Activated T-helper 2 cell treated with anti-CD3 and anti-CD28 coated beads, Interferon-gamma antibody, Interleukin-2, Interleukin-4, amounts not matched to agents 10 μg/mL and 5 μg/mL and 100 μg/mL, durations not matched to agents 14 hours and 24 hours and 36 hours (primary cell): Measurements from ENCODE around the gene TMEM132A. TPM values are rescaled to one million over a fixed set of nuclear protein-coding genes. Genes with fewer than 3 reads are reported as not detected.
A peak's percentile ranks its signal among the peaks of the same experiment; 100 is the strongest.

Experiments
- DNase-seq: peaks from one replicate; pipeline ENCODE4 v3.0.0; 2021; ENCODE audit warnings: low spot score
- H3K27ac Mint-ChIP-seq: one replicate; pipeline ENCODE4 v1.8.0; 2021; ENCODE audit warnings: mixed read lengths
- H3K27me3 Mint-ChIP-seq: one replicate; pipeline ENCODE4 v1.8.0; 2021; ENCODE audit warnings: low read depth, mixed read lengths
- H3K36me3 Mint-ChIP-seq: one replicate; pipeline ENCODE4 v1.8.0; 2021; ENCODE audit warnings: low read depth, mixed read lengths
- H3K4me1 Mint-ChIP-seq: one replicate; pipeline ENCODE4 v1.8.0; 2021; ENCODE audit warnings: low read depth, mixed read lengths
- H3K4me3 Mint-ChIP-seq: one replicate; pipeline ENCODE4 v1.8.0; 2021; ENCODE audit warnings: low read depth, mild to moderate bottlenecking, moderate library complexity, mixed read lengths
- H3K9me3 Mint-ChIP-seq: one replicate; pipeline ENCODE4 v1.8.0; 2021; ENCODE audit warnings: mixed read lengths
- intact Hi-C: fragments of 100-400 bp; cut with micrococcal nuclease; formaldehyde crosslinking; loops from one replicate; pipeline ENCODE4 v1.15.1; 2023
- total RNA-seq: library from RNA; stranded (reverse); gene quantifications from 2 replicates; pipeline ENCODE4 v1.2.3, GENCODE V29; 2022

TMEM132A gene
- total RNA-seq, 1 donor from 2014 or later = 1.1 TPM

- peaks cover 84% of the 10 kb centered on the region for H3K4me1 Mint-ChIP-seq
- peaks cover 86% of the 10 kb centered on the region for H3K36me3 Mint-ChIP-seq
- H3K27me3 Mint-ChIP-seq = no peaks in the 10 kb centered on the region
- no peak for DNase-seq
- H3K4me3 Mint-ChIP-seq = peak overlapping the region; percentile 83
- H3K9me3 Mint-ChIP-seq = no peaks in the 10 kb centered on the region
- H3K27ac Mint-ChIP-seq = peak overlapping the region; percentile 94
- intact Hi-C loops = no loop called here
Measured at GRCh38 chr11:60984636-60985035, 60.4 kb downstream of the TMEM132A start.

DNA sequence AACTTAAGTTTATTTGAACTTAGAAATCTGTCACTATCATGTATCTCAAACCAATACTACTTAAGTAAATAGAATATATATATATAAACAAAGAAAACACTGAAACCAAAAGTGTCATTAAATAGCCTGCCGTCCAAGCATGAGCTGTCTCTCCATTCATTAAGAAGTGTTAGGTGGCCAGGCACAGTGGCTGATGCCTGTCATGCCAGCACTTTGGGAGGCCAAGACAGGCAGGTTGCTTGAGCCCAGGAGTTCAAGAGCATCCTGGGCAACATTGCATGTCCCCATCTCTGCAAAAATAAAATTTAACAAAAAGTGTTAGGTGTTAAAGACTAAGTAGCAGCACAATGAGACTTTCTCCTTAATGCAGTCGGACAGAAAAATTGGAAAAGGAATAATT is 61.2 kb downstream of the TMEM132A start:
- Mint-ChIP-seq H3K27ac (peak overlapping the region; percentile 94), H3K4me3 (peak overlapping the region; percentile 83), H3K9me3 (no peaks in the 10 kb centered on the region), H3K36me3 (peaks cover 85% of the 10 kb centered on the region), H3K27me3 (no peaks in the 10 kb centered on the region), H3K4me1 (peaks cover 83% of the 10 kb centered on the region)
- intact Hi-C loops = no loop called here
- no peak for DNase-seq

DNA sequence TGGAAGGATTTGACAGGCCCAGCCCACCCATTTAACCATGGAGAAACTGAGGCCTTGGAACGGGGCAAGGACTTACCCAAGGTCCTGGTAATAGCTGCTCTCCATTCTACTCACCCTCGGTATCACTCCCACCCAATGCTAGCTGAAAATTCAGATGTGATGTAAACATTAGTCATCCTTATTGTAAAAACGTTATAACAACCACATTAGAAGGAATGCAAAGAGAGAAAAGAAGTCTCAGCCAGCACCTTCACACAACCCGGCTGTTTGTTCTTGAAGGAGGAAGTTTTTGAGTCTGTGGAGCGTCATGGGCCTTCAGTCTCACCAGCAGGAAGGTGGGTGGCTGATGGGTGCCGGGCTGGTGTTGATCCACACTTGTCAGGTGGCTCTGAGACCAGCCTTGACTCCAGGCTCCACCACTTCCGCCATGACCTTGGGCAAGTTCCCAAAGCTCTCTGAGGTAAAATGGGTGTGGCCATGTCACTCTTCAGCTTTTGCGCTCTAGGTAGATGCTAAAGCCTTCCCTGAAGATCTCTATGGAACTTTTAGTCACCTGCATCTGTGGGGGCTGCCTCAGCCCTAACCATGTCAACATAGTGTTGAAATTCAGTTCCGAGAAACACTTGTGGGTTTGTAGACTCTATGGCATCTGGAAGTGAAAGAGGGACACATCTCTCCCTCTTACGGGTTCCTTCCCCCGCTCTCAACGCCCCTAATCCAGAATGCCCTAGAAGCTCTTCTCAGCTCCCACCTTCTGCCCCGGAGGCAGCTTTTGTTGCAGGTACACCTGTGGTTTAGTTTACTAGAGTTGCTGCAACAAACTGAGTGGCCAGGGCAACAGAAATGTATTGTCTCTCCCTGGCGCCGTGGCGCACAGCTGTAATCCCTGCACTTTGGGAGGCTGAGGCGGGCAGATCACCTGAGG is 62.0 kb downstream of the TMEM132A start:
- peaks cover 86% of the 10 kb centered on the region for H3K4me1 Mint-ChIP-seq
- peaks cover 84% of the 10 kb centered on the region for H3K36me3 Mint-ChIP-seq
- intact Hi-C loops = loop anchor here (1.0 to 2.0 kb wide), 7 partner anchors 8 to 831 kb away; partner anchors contain the start of genes FADS1 and TMEM109
- no peaks in the 10 kb centered on the region for H3K9me3 Mint-ChIP-seq
- peak overlapping the region; percentile 83 for H3K4me3 Mint-ChIP-seq
- peak; percentile 82 for DNase-seq
- H3K27me3 Mint-ChIP-seq = no peaks in the 10 kb centered on the region
- H3K27ac Mint-ChIP-seq = peak overlapping the region; percentile 94

Other genes starting within 250 kb of the TMEM132A start
- gene MS4A8, start 224.8 kb upstream of the TMEM132A start, total RNA-seq = not detected in 2 replicates
- gene MS4A18, start 199.7 kb upstream of the TMEM132A start, total RNA-seq = not detected in 2 replicates
- not detected in 2 replicates for gene MS4A15, start 167.6 kb upstream of the TMEM132A start, total RNA-seq
- not detected in 2 replicates for gene MS4A10, start 139.1 kb upstream of the TMEM132A start, total RNA-seq
- 56.7 and 57.2 TPM in 2 replicates for gene CCDC86, start 82.3 kb upstream of the TMEM132A start, total RNA-seq
- gene PTGDR2, start 68.5 kb upstream of the TMEM132A start, total RNA-seq = 0.28 and 0.32 TPM in 2 replicates
- gene ZP1, start 56.9 kb upstream of the TMEM132A start, total RNA-seq = not detected in 2 replicates
- gene PRPF19, start 17.9 kb upstream of the TMEM132A start, total RNA-seq = 170 and 182 TPM in 2 replicates
- 112 and 120 TPM in 2 replicates for gene TMEM109, start 10.3 kb upstream of the TMEM132A start, total RNA-seq
- gene SLC15A3, start 27.7 kb downstream of the TMEM132A start, total RNA-seq = 2.1 and 2.2 TPM in 2 replicates
- 308 and 327 TPM in 2 replicates for gene CD6, start 47.2 kb downstream of the TMEM132A start, total RNA-seq
- 395 and 399 TPM in 2 replicates for gene CD5, start 178.0 kb downstream of the TMEM132A start, total RNA-seq
- gene VPS37C, start 237.0 kb downstream of the TMEM132A start, total RNA-seq = 10.6 and 12.5 TPM in 2 replicates